Activated CD4-positive, alpha-beta T cell treated with anti-CD3 and anti-CD28 coated beads, Interleukin-2, Interleukin-4, amounts not matched to agents 100 ng/mL and 50 ng/mL, durations not matched to agents 16 hours and 8 hours (primary cell): Measurements from ENCODE around the gene CALD1.

ENCODE experiments used
- DNase-seq: peaks from one replicate; pipeline ENCODE4 v3.0.0-alpha.2; 2020; ENCODE audit warnings: low spot score

CALD1 gene

DNA sequence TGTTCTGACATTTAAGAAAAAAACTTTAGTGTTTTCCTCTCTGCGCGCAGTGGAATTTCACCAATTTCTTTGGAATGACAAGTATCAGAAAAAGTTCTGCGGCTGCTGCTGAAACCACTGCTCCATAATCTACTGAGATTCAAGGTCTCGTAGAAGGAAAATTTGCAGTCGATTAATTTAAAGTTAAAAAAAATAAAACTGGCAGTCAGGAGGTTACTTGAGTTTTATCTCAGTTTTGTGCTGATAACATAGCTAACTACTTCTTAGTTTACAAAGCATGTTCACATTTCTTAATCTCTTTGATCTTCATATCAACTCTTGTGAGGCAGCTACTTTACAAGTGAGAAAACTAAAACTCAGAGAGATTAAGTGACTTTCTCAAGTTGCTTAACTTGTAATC is 18.2 kb upstream of the CALD1 start:
- no peak for DNase-seq

DNA sequence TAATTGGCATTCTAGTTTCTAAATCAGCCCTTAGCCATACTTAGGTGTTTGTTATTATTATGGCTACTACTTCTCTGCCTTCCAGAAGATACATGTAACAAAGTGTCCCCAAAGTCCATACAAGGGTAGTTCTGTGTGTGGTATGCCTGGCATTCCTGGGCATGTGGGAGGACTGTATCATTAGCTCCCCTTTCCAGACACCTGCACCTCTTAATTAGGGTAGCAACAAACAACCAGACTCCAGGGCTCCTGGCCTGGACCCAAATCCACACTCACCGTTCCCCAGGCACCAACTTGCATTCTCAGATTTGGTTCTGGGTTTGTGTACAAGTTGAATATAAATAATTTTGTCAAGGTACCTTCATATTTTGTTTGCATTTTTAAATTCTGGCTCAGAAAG is 15.5 kb upstream of the CALD1 start:
- DNase-seq: no peak

GRCh38 chr7:134764365-134764764 is 15.1 kb upstream of the CALD1 start:
- no peak for DNase-seq

DNA sequence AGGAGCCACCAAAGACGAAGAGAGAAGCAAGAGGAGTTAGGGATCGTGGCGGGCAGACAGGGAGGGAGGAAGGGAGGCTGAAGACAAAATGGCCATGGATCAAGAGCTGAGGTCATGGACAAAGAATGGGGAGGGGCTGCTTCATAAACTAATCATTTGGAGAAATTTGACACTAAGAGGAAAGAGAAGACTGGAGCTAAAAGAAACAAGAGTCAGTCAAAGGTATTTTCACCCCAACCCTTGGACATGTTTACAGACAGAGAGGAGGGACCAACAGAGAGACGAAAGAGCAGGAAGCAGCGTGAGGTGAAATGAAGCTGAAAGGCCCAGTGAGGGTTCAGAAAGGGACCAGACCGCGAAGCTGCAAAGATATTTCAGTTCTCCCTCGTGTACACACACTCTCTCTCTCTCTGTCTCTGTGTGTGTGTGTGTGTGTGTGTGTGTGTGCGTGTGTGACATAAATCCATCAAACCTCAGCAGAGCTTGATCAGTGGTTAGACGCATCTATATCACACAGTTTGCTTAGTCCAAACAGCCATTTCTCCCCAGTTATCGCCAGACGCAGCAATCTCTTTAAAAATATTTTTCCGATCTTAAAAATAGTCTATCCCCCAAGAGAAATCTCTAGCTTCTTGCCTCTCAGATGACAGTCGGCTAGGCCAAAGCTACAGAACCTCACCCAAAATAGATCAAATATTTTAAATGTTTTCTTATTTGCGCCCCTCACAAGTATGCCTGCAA is 12.5 kb upstream of the CALD1 start:
- no peak for DNase-seq

- DNase-seq: no peak
Measured at GRCh38 chr7:134767520-134768168, 11.8 kb upstream of the CALD1 start.

DNA sequence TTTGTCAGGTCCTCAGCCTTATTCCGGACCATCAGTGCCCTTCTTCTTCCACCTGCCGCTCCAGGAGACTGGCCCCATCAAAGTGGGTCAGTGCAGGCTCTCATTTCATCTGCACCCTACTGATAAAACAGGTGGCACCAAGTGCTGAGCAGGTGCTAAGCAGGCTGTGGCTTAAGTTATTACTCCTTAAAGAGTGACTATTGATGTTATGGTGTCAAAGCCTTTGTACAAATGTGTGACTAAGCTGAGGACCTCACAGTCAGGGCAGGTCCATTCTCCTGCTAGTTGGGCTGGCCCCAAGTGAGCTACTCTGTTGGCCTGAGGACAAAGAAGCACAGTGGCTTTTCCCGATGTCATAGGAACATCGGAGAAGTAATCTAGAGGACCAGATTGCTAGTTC is 11.2 kb upstream of the CALD1 start:
- no peak for DNase-seq

- DNase-seq: no peak
Measured at GRCh38 chr7:134770676-134771075, 8.8 kb upstream of the CALD1 start.

GRCh38 chr7:134771111-134771510 is 8.3 kb upstream of the CALD1 start:
- no peak for DNase-seq

DNA sequence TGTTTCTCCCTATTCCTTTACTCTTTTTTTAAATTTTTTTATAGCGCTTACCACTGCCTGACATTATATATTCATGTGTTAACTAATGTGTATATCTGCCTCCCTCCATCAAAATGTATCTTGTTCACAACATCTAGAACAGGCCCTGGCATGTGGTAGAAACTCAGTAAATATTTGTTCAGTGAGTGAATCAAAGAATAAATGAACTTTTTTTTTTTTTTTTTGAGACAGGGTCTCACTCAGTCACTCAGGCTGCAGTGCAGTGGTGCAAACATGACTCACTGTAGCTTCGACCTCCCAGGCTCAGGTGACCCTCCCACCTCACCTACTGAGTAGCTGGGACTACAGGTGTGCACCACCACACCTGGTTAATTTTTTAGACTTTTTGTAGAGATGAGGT is 7.5 kb upstream of the CALD1 start:
- no peak for DNase-seq

DNA sequence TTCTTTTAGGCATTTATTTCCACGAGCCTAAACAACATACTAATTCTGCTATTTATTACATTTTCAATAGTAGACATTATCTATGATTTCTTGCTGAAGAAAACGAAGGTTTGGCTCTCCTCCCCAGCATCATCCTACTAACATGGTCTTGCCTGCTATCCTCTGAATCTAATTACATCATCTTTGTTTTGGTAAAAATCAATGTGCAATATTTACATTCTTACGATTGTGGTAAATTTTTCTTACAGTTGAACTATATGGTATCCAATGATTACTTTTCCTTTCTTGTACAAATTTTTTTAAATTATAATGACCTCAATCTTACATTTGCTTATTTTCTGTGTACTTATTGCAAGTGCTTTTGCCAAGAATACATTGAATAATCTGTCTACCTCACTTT is 7.0 kb upstream of the CALD1 start:
- no peak for DNase-seq

DNA sequence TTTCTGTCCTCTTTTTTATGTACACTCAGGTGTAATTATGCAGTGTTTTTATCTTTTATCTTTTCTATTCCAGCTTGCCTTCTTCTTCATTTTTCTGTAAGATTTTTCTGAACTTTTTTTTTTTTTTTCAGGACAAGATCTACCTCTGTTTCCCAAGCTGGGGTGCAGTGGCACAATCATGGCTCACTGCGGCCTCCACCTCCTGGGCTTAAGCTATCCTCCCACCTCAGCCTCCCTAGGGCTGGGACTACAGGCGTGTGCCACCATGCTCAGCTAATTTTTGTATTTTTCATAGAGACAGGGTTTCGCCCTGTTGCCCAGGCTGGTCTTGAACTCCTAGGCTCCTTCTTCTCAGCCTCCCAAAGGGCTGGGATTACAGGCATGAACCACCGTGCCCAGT is 6.3 kb upstream of the CALD1 start:
- no peak for DNase-seq

DNA sequence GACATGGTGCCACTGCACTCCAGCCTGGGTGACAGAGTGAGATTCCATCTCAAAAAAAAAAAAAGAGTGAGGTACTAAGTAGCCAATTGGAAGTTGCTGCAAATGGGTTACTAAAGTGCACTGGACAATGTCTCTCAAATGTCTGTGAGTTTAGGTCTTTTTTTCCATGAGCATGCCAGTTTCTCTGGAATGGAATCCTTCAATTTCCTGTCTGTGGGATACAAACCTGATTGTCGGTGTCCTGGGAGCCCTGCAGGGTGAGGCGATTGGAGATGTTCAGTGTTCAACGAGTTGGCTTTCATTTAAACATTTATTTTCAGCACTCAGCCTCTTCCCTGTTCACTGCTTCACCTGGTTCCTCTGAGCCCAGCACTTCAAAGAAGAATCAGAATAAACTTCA is 5.3 kb upstream of the CALD1 start:
- no peak for DNase-seq

DNA sequence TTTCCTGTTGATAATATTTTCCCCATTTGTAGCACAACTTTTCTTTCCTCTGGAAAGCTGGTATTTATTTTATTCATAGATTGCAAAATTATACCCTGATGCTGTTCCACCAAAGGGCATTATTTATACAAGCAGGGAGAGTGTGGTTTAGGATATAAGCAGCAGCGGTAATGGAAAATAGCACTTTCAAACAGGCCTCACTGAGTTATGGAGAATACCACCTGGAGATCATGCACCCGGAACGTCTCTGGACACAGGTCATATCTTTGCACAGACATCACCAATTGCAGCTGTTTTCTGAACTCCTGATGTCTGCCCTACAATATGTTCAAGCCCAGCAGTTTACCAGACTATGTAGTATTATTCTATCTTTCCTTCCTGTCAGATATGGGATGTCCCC is 2.0 kb upstream of the CALD1 start:
- DNase-seq: no peak

DNA sequence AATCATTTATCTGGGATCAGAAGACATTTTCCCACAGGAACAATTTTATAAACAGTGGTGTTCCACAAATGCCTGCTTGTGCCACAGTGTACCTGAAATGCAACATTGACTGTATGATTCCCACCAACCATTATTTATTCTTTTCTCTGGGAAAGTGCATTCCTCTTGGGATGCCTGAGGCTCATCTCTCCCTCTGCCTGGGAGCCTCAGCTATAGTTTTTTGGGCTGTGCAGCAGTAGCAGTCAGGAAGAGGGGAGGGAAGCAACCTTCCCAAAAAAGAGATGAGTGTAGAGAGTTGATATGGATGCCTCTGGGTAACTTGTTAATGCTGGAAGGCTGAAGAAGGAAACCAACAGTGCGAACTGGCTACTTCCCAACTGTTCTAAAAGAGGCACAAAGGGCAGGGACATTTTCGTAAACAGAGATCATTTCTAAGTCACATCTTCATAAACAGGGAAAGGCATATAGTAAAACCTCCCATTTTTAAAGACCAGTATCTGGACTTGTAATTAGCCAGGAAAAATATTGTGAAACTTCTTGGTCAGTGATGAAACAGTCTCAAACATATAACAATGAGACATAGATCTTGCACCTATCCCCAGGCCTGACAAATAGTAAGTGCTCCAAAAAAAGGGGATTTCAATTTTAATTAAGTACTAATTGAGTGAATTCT is 1.4 kb upstream of the CALD1 start:
- DNase-seq: no peak

DNA sequence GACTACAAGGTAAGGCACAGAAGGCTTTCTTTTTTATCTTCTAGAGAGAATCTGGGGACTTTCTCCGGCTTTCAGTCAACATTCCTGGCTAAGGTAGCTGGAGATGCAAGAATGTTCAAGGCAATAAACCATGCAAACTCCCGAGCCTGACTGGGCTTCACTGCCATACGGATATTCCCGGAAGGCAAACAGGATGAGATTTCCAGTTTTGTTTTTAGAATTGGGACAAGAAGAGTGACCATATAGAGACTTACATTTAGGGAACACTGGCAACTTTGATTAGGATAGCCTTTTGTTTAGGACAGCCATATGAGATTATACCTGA is 269 bp downstream of the CALD1 start:
- DNase-seq: no peak

DNA sequence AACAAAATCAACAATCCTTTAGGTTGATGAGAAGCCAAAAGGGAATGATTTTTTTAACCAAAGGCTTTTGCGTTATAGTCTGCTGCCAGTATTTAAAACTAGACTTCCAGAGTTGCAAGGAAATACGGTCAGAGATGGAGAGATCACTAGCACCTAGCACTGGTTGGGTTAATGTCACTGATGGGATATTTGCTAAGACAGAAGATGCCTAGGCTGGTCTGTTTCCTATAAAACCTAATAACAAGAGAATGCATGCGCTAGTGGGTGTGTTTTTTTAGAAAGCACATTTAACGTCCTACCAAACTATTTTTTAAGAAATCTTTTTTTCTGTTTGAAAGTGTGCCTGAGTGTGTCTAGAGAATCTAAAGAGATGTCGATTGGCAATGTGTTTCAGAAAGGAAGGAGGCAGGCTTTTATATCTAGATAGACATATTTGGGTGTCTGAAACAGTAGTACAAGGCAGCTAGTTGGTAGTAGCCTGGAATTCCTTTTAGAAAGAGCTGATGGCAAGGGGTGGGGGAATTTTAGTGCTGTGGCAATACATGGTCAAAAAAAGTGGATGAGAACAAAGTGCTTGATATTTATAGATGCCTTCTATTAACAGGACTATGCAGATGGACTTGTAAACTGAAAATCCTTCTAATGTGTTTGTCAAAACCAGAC is 863 bp downstream of the CALD1 start:
- no peak for DNase-seq

- DNase-seq: no peak
Measured at GRCh38 chr7:134781171-134781570, 1.7 kb downstream of the CALD1 start.

- DNase-seq: no peak
Measured at GRCh38 chr7:134782121-134782623, 2.7 kb downstream of the CALD1 start.

GRCh38 chr7:134783294-134784069 is 4.0 kb downstream of the CALD1 start:
- DNase-seq: no peak

- no peak for DNase-seq
Measured at GRCh38 chr7:134784251-134785049, 5.0 kb downstream of the CALD1 start.

- no peak for DNase-seq
Measured at GRCh38 chr7:134785842-134786241, 6.4 kb downstream of the CALD1 start.
